Panc1 (cell line): Measurements from ENCODE around the gene PRPF40A. TPM values are rescaled to one million over a fixed set of nuclear protein-coding genes. Genes with fewer than 3 reads are reported as not detected.

Experiments
- ATAC-seq: fragments of 200-7000 bp; cut with Tn5 transposase; 2 replicates; pipeline ENCODE4 v1.9.1; 2020; ENCODE audit warnings: mild to moderate bottlenecking, moderate library complexity
- BruUV-seq: library from RNA; stranded (reverse); fragments of 400-500 nt; replicated peaks from 2 replicates; lab custom pipeline; 2021; lab: Mats Ljungman, UMichigan
- CTCF ChIA-PET: fragments of 300-600 bp; sonication (Branson Sonifier 250); formaldehyde crosslinking; loops from one replicate; lab custom pipeline; 2022; ENCODE audit warnings: antibody characterized with exemption; lab: Charles Lee
- POLR2A ChIA-PET: fragments of 300-600 bp; sonication (Branson Sonifier 250); formaldehyde crosslinking; loops from one replicate; lab custom pipeline; 2022; ENCODE audit warnings: antibody characterized with exemption; lab: Charles Lee
- DNase-seq: peaks from one replicate; pipeline ENCODE4 v3.0.0-alpha.2; 2010; ENCODE audit warnings: low read depth, low spot score
- H3K27ac ChIP-seq: 2 replicates; pipeline ENCODE4 v1.5.1; 2011; ENCODE audit warnings: mild to moderate bottlenecking, low read length, inconsistent platforms
- H3K27me3 ChIP-seq: fragments of 200-500 bp; sonication (Bioruptor generic); 2 replicates; pipeline ENCODE4 v1.6.0; 2014; ENCODE audit warnings: low read length, inconsistent platforms; ENCODE audit not compliant: control insufficient read depth, insufficient read depth
- H3K36me3 ChIP-seq: fragments of 200-500 bp; sonication (Bioruptor generic); 2 replicates; pipeline ENCODE4 v1.5.1; 2014; ENCODE audit warnings: inconsistent platforms, mild to moderate bottlenecking, low read length, moderate library complexity; ENCODE audit not compliant: control insufficient read depth, insufficient read depth
- H3K4me1 ChIP-seq: 2 replicates; pipeline ENCODE4 v1.5.1; 2011; ENCODE audit warnings: inconsistent platforms, mild to moderate bottlenecking, low read length, moderate library complexity; ENCODE audit not compliant: control insufficient read depth, insufficient read depth
- H3K4me3 ChIP-seq, 2 experiments: 2 replicates each; pipeline ENCODE4 v1.5.1; 2011 to 2012; ENCODE audit warnings: low read depth in 2 of 2, low read length in 2 of 2, mild to moderate bottlenecking in 2 of 2, inconsistent platforms in 1 of 2, moderate library complexity in 1 of 2
- H3K9me3 ChIP-seq: fragments of 200-500 bp; sonication (Bioruptor generic); 2 replicates; pipeline ENCODE4 v1.5.1; 2014; ENCODE audit warnings: low read depth, mild to moderate bottlenecking, inconsistent platforms, low read length, moderate library complexity; ENCODE audit not compliant: control insufficient read depth, insufficient read depth
- POLR2AphosphoS5 ChIP-seq: IDR thresholded peaks from 2 replicates; pipeline ENCODE4 v1.6.1; 2012; ENCODE audit warnings: mild to moderate bottlenecking, low read depth, low read length, moderate library complexity
- SIN3A ChIP-seq: IDR thresholded peaks from 2 replicates; pipeline ENCODE4 v1.6.1; 2012; ENCODE audit warnings: low read depth, mild to moderate bottlenecking, low read length, moderate library complexity, borderline replicate concordance; ENCODE audit not compliant: insufficient read depth
- TCF7L2 ChIP-seq: IDR thresholded peaks from 2 replicates; pipeline ENCODE4 v1.6.1; 2011; ENCODE audit warnings: mild to moderate bottlenecking, low read depth, low read length, inconsistent platforms
- in situ Hi-C: cut with HindIII; loops from 2 replicates; pipeline ENCODE4 v1.10.0; 2016; ENCODE audit warnings: low sequenced_read_pairs, low pct_unique_long_range_greater_than_20kb
- intact Hi-C: fragments of 100-400 bp; cut with micrococcal nuclease; formaldehyde crosslinking; loops from one replicate; pipeline ENCODE4 v1.10.0; 2022; ENCODE audit not compliant: unreplicated experiment
- total RNA-seq: library from RNA; stranded (reverse); gene quantifications from one replicate; pipeline ENCODE4 v1.2.1, GENCODE V29; 2021; ENCODE audit not compliant: unreplicated experiment
- TF ChIP-seq, protein P1 (sequence below), 2 experiments: IDR thresholded peaks; 2 replicates each; pipeline ENCODE4 v1.6.1; 2011 to 2012; ENCODE audit warnings: low read depth in 2 of 2, control low read depth in 1 of 2, low read length in 1 of 2, mild to moderate bottlenecking in 1 of 2, moderate library complexity in 1 of 2; ENCODE audit not compliant: insufficient read depth in 1 of 2
- TF ChIP-seq, protein P2 (sequence below): fragments of 450-650 bp; IDR thresholded peaks from 2 replicates; pipeline ENCODE4 v1.5.1; 2017; ENCODE audit warnings: mild to moderate bottlenecking

The PRPF40A gene
- total RNA-seq, 1 experiment from 2014 or later: 142 TPM

DNA sequence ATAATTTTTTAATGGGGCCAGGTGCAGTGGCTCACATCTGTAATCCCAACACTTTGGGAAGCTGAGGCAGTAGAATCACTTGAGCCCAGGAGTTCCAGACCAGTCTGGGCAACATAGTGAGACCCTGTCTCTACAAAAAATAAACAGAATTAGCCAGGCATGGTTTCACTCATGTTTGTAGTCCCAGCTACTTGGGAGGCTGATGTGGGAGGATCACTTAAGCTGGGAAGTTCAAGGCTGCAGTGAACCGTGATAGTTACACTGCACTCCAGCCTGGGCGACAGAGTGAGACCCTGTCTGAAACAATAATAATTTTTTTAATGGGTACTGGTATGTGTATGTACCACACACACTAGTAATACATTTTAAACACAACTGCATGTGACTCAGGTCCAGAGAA lies 3.5 kb upstream of the PRPF40A start:
- Histone ChIP-seq H3K4me3 (no peak overlapping the region), H3K36me3 (peaks cover 13% of the 10 kb centered on the region), H3K27me3 (no peaks in the 10 kb centered on the region), H3K4me1 (peaks cover 18% of the 10 kb centered on the region), H3K9me3 (no peaks in the 10 kb centered on the region), H3K27ac (no peak overlapping the region)
- ATAC-seq (no peak), DNase-seq (no peak)
- TF ChIP-seq, protein P1, sequence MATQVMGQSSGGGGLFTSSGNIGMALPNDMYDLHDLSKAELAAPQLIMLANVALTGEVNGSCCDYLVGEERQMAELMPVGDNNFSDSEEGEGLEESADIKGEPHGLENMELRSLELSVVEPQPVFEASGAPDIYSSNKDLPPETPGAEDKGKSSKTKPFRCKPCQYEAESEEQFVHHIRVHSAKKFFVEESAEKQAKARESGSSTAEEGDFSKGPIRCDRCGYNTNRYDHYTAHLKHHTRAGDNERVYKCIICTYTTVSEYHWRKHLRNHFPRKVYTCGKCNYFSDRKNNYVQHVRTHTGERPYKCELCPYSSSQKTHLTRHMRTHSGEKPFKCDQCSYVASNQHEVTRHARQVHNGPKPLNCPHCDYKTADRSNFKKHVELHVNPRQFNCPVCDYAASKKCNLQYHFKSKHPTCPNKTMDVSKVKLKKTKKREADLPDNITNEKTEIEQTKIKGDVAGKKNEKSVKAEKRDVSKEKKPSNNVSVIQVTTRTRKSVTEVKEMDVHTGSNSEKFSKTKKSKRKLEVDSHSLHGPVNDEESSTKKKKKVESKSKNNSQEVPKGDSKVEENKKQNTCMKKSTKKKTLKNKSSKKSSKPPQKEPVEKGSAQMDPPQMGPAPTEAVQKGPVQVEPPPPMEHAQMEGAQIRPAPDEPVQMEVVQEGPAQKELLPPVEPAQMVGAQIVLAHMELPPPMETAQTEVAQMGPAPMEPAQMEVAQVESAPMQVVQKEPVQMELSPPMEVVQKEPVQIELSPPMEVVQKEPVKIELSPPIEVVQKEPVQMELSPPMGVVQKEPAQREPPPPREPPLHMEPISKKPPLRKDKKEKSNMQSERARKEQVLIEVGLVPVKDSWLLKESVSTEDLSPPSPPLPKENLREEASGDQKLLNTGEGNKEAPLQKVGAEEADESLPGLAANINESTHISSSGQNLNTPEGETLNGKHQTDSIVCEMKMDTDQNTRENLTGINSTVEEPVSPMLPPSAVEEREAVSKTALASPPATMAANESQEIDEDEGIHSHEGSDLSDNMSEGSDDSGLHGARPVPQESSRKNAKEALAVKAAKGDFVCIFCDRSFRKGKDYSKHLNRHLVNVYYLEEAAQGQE (IDR thresholded peaks at IDR 0.05; ENCODE audit: insufficient read depth in 1 of 2, low read depth in 2 of 2, low read length in 1 of 2): no peak
- no peak for TF ChIP-seq POLR2AphosphoS5
- TF ChIP-seq TCF7L2: no peak
- TF ChIP-seq, protein P2, sequence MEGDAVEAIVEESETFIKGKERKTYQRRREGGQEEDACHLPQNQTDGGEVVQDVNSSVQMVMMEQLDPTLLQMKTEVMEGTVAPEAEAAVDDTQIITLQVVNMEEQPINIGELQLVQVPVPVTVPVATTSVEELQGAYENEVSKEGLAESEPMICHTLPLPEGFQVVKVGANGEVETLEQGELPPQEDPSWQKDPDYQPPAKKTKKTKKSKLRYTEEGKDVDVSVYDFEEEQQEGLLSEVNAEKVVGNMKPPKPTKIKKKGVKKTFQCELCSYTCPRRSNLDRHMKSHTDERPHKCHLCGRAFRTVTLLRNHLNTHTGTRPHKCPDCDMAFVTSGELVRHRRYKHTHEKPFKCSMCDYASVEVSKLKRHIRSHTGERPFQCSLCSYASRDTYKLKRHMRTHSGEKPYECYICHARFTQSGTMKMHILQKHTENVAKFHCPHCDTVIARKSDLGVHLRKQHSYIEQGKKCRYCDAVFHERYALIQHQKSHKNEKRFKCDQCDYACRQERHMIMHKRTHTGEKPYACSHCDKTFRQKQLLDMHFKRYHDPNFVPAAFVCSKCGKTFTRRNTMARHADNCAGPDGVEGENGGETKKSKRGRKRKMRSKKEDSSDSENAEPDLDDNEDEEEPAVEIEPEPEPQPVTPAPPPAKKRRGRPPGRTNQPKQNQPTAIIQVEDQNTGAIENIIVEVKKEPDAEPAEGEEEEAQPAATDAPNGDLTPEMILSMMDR: no peak
- TF ChIP-seq SIN3A: no peak
- BruUV-seq: no TSS peak
- intact Hi-C loops (no loop called here), in situ Hi-C loops (no loop called here)
- ChIA-PET CTCF (no interaction called here), POLR2A (no interaction called here)

DNA sequence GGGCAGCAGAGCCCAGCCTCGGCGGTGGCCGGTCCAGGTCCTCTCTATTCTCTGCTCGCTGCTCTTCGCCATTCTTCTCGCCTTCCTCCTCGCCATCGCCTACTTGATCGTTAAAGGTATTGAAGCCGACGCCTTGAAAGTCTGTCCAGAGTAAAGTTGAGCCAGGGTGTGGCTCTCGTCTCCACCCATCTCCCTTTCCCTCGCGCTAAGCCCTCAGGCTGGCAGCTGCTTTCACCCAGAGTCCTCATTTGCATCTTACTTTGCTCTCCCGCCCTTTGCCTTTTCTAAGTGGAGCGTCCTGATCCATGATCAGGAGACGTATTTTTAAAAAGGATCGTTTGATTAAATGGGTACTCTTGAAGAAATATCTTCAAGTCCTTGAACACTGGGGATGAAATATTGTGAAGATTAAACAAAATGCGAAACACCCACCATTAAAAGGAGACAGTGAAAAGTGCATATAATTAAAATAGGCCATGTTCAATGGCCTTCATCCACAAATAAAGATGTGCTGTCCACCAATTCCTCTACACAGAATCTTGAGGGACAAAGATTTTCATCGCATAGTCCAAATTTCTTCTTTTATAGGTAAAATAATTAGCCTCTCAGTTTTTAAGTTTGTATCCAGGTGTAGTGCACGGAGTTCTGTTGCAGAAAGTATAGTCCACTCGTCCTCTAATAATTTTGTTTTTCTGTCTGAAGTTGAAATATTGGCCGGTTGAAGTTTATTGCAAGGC lies 1.8 kb upstream of the PRPF40A start:
- peak; percentile 39 for ATAC-seq
- in situ Hi-C loops: no loop called here

More for the DNA sequence above, 1.8 kb upstream of the PRPF40A start:
- CTCF ChIA-PET: no interaction called here
- no peak for DNase-seq
- Histone ChIP-seq H3K27ac (peak overlapping the region; percentile 98), H3K4me1 (peaks cover 34% of the 10 kb centered on the region), H3K27me3 (no peaks in the 10 kb centered on the region), H3K4me3 (peak overlapping the region; percentile 66 to 96), H3K9me3 (no peaks in the 10 kb centered on the region), H3K36me3 (peaks cover 30% of the 10 kb centered on the region)
- TF ChIP-seq, protein P2: no peak
- TF ChIP-seq SIN3A (no peak), POLR2AphosphoS5 (no peak), TCF7L2 (no peak)
- TF ChIP-seq, protein P1 (IDR thresholded peaks at IDR 0.05; ENCODE audit: insufficient read depth in 1 of 2, low read depth in 2 of 2, low read length in 1 of 2): no peak
- BruUV-seq: TSS peak; percentile 58
- POLR2A ChIA-PET: no interaction called here
- intact Hi-C loops: no loop called here
